Measurements from ENCODE around the gene DYRK1B.
A peak's percentile ranks its signal among the peaks of the same experiment; 100 is the strongest.

Gene DYRK1B

DNA sequence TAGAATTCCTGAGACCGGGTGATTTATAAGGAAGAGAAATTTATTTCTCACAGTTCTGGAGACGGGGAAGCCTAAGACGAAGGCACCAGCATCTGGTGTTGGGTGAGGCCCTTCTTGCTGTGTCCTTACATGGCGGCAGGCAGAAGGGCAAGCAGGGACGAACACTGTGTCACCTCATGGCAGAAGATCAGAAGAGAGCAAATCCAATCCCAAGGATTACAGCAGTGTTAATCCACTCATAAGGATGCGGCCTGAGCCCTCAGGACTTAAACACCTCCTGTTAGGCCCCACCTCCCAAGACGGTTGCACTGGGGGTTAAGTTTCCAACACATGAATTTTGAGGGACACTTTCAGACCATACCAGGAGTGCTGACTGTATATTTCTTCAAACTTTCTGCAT lies 18.9 kb upstream of the DYRK1B start:
- DNase-seq, result no peak

GRCh38 chr19:39850892-39851291 lies 16.9 kb upstream of the DYRK1B start:
- no peak for DNase-seq

DNA sequence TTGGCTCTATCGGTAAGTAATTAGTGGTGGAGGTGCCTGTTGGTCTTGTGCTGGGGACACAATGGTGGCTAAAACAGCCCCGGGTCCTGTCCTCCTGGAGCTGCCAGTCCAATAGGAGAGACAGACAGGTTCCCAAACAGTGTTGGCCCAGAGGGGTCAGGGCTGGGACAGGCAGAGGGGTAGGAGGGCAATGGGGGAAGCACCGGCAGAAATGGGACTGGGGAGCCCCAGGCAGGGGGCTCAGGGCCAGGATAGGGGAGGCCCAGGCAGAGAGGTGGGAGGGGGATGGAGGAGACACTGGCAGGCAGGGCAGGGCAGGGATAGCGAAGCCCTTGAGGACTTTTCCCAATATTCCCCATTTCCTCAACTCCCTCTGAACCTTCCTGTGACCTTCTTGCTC lies 14.4 kb upstream of the DYRK1B start:
- DNase-seq, result no peak

GRCh38 chr19:39847525-39847924 lies 13.6 kb upstream of the DYRK1B start:
- no peak for DNase-seq

GRCh38 chr19:39846678-39847486 lies 12.9 kb upstream of the DYRK1B start:
- no peak for DNase-seq

- DNase-seq, result peak; percentile 88
Observed at GRCh38 chr19:39845933-39846677, 12.1 kb upstream of the DYRK1B start, which contains the start of gene FBL. TSS of gene FBL (minus strand) at chr19:39846379. CDS start at chr19:39846300, 79 bp downstream.

DNA sequence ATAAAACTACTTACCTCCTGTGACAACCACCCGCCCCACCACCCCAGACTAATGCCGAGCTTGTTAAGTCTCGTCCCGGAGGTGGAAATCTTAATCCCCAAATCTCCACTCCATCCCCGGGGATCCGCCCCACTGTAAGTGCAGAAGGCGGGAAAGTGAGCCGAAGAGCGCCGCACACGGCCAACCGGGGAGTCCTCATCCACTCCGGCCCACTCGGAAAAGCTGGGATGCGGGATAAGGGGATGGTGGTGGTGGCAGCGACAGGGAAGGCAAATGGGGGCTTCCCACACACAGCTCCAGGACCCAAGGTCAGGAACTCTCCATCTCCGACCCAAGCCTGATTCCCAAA lies 11.6 kb upstream of the DYRK1B start:
- DNase-seq, result no peak

GRCh38 chr19:39845172-39845571 lies 11.2 kb upstream of the DYRK1B start:
- no peak for DNase-seq

DNA sequence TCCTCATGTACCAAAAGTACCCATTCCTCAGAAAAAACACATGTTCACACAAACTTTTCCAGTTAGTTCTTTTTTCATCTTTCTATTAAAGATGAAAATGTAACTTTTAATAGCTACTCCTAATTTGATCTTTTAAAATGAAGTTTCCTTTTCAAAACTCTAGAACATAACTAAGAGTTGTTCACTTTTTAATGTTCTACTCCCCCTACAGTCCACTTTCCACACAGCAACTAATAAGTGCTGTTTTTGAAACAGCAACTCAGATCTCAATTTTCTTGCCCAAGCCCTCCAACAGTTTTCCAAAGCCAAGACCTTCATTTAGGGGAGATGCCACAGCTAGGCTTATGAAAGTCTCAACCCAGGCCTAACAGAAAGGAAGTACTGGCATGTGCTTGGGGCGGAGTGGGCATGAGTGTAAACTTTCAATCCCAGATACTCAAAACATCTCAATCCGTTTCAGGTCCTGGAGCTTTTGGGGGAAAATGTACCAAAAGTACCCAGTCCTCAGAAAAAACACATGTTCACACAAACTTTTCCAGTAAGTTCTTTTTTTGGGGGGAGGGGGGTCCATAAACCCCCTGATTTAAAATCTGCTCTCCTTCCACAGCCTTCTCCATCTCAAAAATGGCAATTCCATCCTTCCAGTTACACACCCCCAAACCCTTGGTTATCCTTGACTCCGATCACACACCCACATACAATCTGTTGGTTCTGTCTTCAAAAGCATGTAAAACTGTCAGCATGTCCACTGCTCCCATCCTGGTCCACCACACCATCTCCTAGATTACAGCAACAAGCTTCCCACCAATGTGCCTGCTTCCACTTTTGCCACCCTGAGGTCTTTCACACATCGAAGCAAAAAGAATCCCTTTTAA lies 10.2 kb upstream of the DYRK1B start:
- DNase-seq, result peak; percentile 20

DNA sequence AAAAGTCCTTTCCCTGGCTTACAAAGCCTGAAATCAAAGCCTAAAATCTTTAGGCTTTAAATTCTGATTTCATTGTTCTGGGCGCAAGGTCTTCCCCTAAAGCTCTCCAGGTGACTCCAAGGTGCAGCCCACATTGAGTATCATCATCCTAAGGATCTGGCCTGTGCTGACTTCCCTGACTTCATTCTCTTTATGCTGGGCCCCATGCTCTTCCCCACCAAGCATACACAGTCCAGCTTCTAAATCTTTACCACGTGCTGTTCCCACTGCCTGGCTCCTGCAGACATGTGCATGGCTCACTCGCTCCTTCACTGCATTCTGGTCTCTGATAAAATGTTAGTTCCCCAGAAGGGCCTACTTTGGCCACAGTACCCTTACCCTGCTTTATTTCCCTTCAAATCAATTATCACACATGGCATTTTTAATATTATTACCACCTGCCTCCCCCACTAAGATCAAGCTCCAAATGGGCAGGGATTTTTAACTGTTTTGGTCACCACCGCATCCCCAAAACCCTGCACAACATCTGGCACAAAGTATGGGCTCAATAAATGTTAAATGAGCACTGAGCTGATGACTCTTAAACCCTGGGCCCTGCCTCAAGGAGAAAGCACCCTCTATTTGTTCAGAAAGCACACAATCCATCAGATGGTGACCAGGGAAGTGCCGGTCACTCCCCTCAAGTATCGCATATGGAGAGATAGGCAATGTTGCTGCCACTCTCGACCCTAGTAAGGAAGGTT lies 8.9 kb upstream of the DYRK1B start:
- DNase-seq, result no peak

DNA sequence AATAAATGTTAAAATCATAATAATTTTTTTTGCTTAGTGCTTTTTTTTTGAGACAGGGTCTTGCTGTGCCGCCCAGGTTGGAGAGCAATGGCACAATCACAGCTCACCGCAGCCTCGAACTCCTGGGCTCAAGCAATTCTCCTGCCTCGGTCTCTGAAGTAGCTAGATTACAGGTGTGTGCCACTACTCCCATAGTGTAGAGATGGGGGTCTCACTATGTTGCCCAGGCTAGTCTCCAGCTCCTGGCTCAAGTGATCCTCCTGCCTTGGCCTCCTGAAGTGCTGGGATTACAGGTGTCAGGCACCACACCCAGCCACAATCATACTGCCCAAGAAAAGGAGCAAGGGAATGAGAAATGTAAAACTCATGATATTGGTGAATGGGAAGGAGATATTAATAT lies 7.1 kb upstream of the DYRK1B start:
- no peak for DNase-seq

- DNase-seq, result no peak
Observed at GRCh38 chr19:39840492-39840891, 6.5 kb upstream of the DYRK1B start.

DNA sequence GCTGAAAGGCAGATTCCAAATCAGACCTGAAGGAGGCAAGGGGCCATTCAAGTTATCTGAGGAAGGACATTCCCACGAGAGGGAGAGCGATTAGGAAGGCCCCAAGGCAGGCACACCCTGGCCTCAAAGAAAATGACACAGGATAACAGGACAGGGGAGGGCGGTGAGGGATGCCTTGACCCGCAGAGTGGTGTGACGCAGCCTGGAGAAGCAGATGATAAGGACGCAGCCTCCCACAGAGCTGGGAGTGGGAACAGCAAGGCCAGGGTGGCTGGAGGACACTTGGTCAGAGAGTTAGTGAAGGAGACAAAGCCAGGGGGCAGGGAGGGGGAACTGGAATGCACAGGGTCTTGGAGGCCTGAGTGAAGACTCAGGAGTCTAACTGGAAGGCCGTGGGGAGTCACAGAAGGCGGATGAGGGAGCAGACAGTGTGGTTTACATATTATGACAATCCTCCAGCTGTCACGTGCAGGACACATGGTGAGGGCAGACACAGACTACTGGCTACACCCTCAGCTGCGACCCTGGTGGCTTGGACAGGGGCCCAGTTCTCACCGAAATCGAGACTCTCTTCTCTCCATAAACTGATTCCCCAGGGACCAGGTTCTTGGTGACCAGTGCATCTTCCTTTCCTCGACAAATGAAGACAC lies 5.8 kb upstream of the DYRK1B start:
- no peak for DNase-seq

DNA sequence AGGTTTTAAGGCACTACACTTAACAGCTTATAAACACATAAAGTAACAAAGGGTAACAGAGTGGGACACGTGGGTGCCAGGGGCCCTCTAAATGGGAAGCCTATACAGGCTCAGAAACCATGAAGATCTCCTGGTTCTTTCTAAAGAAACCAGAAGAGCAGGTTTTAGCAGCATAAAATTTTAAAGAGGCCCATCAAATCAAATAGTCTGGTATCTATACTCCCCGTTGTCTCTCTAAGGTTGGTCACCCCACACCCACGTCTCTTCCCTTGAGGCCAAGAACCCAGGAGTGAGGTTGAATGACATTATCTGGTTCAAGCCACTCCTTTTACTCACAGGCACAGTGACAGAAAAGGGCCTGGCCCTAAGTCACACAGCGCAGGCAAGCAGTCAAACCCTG lies 4.6 kb upstream of the DYRK1B start:
- DNase-seq, result no peak

GRCh38 chr19:39837978-39838377 lies 4.0 kb upstream of the DYRK1B start:
- no peak for DNase-seq

DNA sequence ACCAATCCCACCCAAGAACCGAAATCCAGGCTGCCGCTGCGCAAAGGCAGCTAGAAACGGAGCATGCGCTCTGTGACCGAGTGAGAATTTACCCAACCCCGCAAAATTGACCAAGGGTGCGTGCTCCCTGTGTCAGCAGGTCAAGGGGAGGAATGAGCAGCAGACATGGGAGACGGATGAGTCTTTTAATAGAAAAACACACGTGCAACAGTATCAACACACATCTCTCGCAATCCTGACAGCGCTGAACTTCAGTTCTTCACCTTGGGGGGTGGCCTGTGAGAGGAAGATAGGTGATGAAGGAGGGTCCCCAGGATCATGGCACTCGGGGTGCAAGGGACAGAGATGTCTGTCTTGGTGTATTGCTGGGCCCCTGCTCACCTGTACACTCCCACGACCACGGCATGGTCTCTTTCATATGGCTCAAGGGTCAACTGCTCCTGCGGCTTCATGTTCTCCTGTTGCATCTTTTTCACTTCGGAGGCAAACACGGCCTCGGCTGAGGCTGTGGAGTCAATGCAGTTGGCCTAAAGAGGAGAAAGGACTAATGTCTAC lies 402 bp upstream of the DYRK1B start:
- DNase-seq, result no peak

GRCh38 chr19:39833160-39833463 lies 850 bp downstream of the DYRK1B start:
- DNase-seq, result no peak

- no peak for DNase-seq
Observed at GRCh38 chr19:39832341-39833083, 1.4 kb downstream of the DYRK1B start.

DNA sequence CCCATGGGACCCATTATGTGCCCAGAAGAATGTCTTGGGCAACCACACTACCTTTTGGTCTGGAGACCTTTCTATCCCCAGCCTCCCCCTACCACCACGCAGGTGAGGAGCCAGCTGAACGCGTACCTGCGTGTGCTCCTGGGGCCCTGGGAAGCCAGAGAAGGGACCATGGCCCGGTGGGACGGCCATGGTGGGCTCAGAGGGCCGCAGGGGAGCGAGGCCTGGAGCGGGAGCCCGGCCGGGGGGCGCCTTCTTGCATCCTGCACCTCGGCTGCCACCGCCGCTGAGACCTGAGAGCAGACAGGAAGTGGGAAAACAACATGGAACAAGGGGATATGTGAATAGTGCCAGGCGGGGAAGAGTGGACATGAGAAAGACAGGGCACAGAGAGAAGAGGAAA lies 2.3 kb downstream of the DYRK1B start:
- DNase-seq, result no peak

- no peak for DNase-seq
Observed at GRCh38 chr19:39830847-39831246, 3.1 kb downstream of the DYRK1B start.

- no peak for DNase-seq
Observed at GRCh38 chr19:39830406-39830805, 3.6 kb downstream of the DYRK1B start.

Data from NCI-H526 treated with DMSO at 0.1 percent for 48 hours (cell line).